Measurements from ENCODE around the gene CDC123. TPM values are rescaled to one million over a fixed set of nuclear protein-coding genes. Genes with fewer than 3 reads are reported as not detected.

CDC123 gene
- total and polyA plus RNA-seq, 2 of the 4 experiments (the other 2 are of a cell fraction) = 100 to 203 TPM

DNA sequence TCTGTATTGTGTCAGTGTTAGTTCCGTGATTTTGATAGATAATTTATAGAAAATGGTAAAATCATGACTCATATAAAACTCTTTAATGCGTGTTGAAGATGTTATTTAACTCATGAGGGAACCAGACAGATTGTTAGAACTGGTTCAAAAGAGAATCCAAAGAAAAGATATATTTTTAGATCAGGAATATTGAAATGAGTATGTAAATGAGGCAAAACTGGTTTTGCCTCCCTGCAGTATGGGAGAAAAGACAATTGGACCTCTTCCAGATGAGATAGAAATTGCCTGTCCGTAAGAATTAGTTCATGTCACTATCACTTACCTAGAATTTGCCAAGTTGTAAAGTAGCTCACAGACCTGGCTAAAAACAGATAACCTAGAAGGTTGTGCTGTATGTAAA is 17.6 kb downstream of the CDC123 start:
- H4K8ac ChIP-seq (ENCODE audit: low read depth in 2 of 2, low read length in 2 of 2) = no peak overlapping the region
- no peak overlapping the region for H3K14ac ChIP-seq (replicated peaks; ENCODE audit: low read depth, low read length)
- no peak overlapping the region for H3K4me3 ChIP-seq (ENCODE audit: insufficient read depth, low read depth, low read length)
- no peak overlapping the region for H2BK20ac ChIP-seq (ENCODE audit: low read depth, low read length)
- no peak for TF ChIP-seq POLR2A (IDR thresholded peaks at IDR 0.05; ENCODE audit: low read depth, low read length)
- TF ChIP-seq RCOR1 (IDR thresholded peaks at IDR 0.05; ENCODE audit: insufficient replicate concordance, low read length) = no peak
- TF ChIP-seq RFX5 (IDR thresholded peaks at IDR 0.05; ENCODE audit: low read depth, low read length) = no peak
- TF ChIP-seq BHLHE40 (IDR thresholded peaks at IDR 0.05; ENCODE audit: low read depth, low read length) = no peak
- H3K56ac ChIP-seq (ENCODE audit: extremely low read depth, insufficient read depth, low read length) = no peak overlapping the region
- no peaks in the 10 kb centered on the region for H3K9me1 ChIP-seq (ENCODE audit: insufficient read depth, low read length)
- ATAC-seq (ENCODE audit: low read depth) (no peak), DNase-seq (no peak)
- H3K4ac ChIP-seq (ENCODE audit: low read depth, low read length) = no peak overlapping the region
- no peak overlapping the region for H2AK5ac ChIP-seq (ENCODE audit: low read depth, low read length)
- in situ Hi-C loops (cut with MboI; ENCODE audit: low sequenced_read_pairs) (no loop called here), intact Hi-C loops (cut with micrococcal nuclease) (loop anchor here (1.0 to 5.0 kb wide), 2 partner anchors 498 to 689 kb away; no protein-coding TSS in a partner anchor), dilution Hi-C loops (cut with HindIII; ENCODE audit: low sequenced_read_pairs, unreplicated experiment) (no loop called here)
- H2AFZ ChIP-seq (replicated peaks; ENCODE audit: low read length, poor library complexity) = no peak overlapping the region
- no peak overlapping the region for H4K5ac ChIP-seq (ENCODE audit: low read depth, low read length)
- H3K9ac ChIP-seq (ENCODE audit: low read depth, low read length) = no peak overlapping the region
- no peaks in the 10 kb centered on the region for H3K9me3 ChIP-seq (ENCODE audit: control insufficient read depth, insufficient read depth, low read length)
- WGBS, 2 experiments (ENCODE audit: extremely low coverage in 2 of 2, insufficient read length in 1 of 2) = no CpG with 5 or more reads among the region's 3 CpGs
- H3K4me1 ChIP-seq (ENCODE audit: control insufficient read depth, insufficient read depth, low read length) = peaks cover 5% of the 10 kb centered on the region
- H2AK9ac ChIP-seq (replicated peaks; ENCODE audit: low read depth, low read length, poor library complexity) = no peak overlapping the region
- no peak overlapping the region for H2BK5ac ChIP-seq (ENCODE audit: low read depth, low read length, poor library complexity, severe bottlenecking)
- peaks cover 22 to 26% of the 10 kb centered on the region in 2 experiments for H3K79me1 ChIP-seq (ENCODE audit: low read depth in 1 of 2, low read length in 2 of 2)
- H3K27me3 ChIP-seq (ENCODE audit: control insufficient read depth, insufficient read depth, low read length) = no peaks in the 10 kb centered on the region
- no peak overlapping the region for H3K27ac ChIP-seq (ENCODE audit: insufficient read depth, low read length)
- peaks cover 33% of the 10 kb centered on the region for H3K36me3 ChIP-seq (ENCODE audit: control insufficient read depth, insufficient read depth, low read length)
- BruUV-seq (replicated peaks) = no TSS peak
- no peak overlapping the region for H3K18ac ChIP-seq (ENCODE audit: low read depth, low read length)
- H2BK120ac ChIP-seq (ENCODE audit: low read depth, low read length) = no peak overlapping the region
- 0 out of 2 replicates have a peak, but pooled peaks cover 3% of the 10 kb centered on the region for H4K20me1 ChIP-seq (ENCODE audit: insufficient read depth, low read length)
- ChIA-PET CTCF (interaction anchor here (1.4 to 1.7 kb wide), 3 partner anchors 18 to 498 kb away, joined by 3 to 4 read pairs (median 4); partner anchors contain the start of genes CDC123 and NUDT5), POLR2A (ENCODE audit: unreplicated experiment) (no interaction called here)
- no peak overlapping the region for H3K23ac ChIP-seq (ENCODE audit: low read depth, low read length)
- no peak overlapping the region for H4K91ac ChIP-seq (ENCODE audit: insufficient read depth, low read depth, low read length)
- no peak overlapping the region for H3K4me2 ChIP-seq (ENCODE audit: low read depth, low read length)
- no peak overlapping the region for H2BK15ac ChIP-seq (ENCODE audit: low read depth, low read length)

Measured in IMR-90 (cell line).